WTC11 (cell line): ENCODE measurements around the gene FAHD2B. TPM values are rescaled to one million over a fixed set of nuclear protein-coding genes. Genes with fewer than 3 reads are reported as not detected.
"Not testable (repeated sequence)": the region's sequence is repeated elsewhere in the genome, so short reads cannot be mapped to it uniquely, and the experiment has no call there.

Experiments
- ATAC-seq: fragments of 200-7000 bp; cut with Tn5 transposase; 2 replicates; pipeline ENCODE4 v1.10.0; 2021; ENCODE audit warnings: mild to moderate bottlenecking, moderate library complexity
- Bru-seq: library from RNA; stranded (reverse); fragments of 400-500 nt; gene quantifications from one replicate; lab custom pipeline; 2021; lab: Mats Ljungman, UMichigan
- CTCF ChIA-PET: fragments of 300-600 bp; sonication (Branson Sonifier 250); formaldehyde crosslinking; loops from one replicate; lab custom pipeline; 2021; ENCODE audit warnings: antibody characterized with exemption; lab: Charles Lee
- POLR2A ChIA-PET: fragments of 350-600 bp; sonication (Branson Sonifier 250); formaldehyde crosslinking; loops from one replicate; lab custom pipeline; 2021; ENCODE audit warnings: antibody characterized with exemption; lab: Charles Lee
- DNase-seq: peaks from one replicate; pipeline ENCODE4 v3.0.0; 2021; ENCODE audit warnings: low spot score
- H3K27ac Mint-ChIP-seq: 2 replicates; pipeline ENCODE4 v1.8.0; 2021; ENCODE audit warnings: mixed read lengths
- H3K27me3 Mint-ChIP-seq: 2 replicates; pipeline ENCODE4 v1.8.0; 2021; ENCODE audit warnings: low read depth, mild to moderate bottlenecking, moderate library complexity, mixed read lengths
- H3K36me3 Mint-ChIP-seq: 2 replicates; pipeline ENCODE4 v1.8.0; 2021; ENCODE audit warnings: mixed read lengths
- H3K4me1 Mint-ChIP-seq: 2 replicates; pipeline ENCODE4 v1.8.0; 2022; ENCODE audit warnings: mixed read lengths
- H3K4me3 Mint-ChIP-seq: 2 replicates; pipeline ENCODE4 v1.8.0; 2021; ENCODE audit warnings: mild to moderate bottlenecking, moderate library complexity, mixed read lengths
- H3K9me3 Mint-ChIP-seq: 2 replicates; pipeline ENCODE4 v1.8.0; 2021; ENCODE audit warnings: mixed read lengths
- CTCF ChIP-seq: fragments of 200-600 bp; IDR thresholded peaks from 2 replicates; pipeline ENCODE4 v1.8.0; 2022; ENCODE audit warnings: antibody characterized with exemption
- E2F5 ChIP-seq: sonication (generic); formaldehyde crosslinking; IDR thresholded peaks from 2 replicates; pipeline ENCODE4 v1.8.1; 2022; ENCODE audit warnings: mild to moderate bottlenecking, moderate library complexity, missing genetic modification reagents
- ELF4 ChIP-seq: sonication (generic); formaldehyde crosslinking; IDR thresholded peaks from 2 replicates; pipeline ENCODE4 v1.8.1; 2022; ENCODE audit warnings: low read depth, mild to moderate bottlenecking, moderate library complexity, missing genetic modification reagents
- ESRRA ChIP-seq: sonication (generic); formaldehyde crosslinking; IDR thresholded peaks from 2 replicates; pipeline ENCODE4 v1.8.1; 2022; ENCODE audit warnings: mild to moderate bottlenecking, missing genetic modification reagents, borderline replicate concordance
- ETV6 ChIP-seq: sonication (generic); formaldehyde crosslinking; IDR thresholded peaks from 2 replicates; pipeline ENCODE4 v1.8.1; 2022; ENCODE audit warnings: mild to moderate bottlenecking, missing genetic modification reagents
- FOXP1 ChIP-seq: sonication (generic); formaldehyde crosslinking; IDR thresholded peaks from 2 replicates; pipeline ENCODE4 v1.8.0; 2022; ENCODE audit warnings: missing genetic modification reagents, mild to moderate bottlenecking, moderate library complexity, borderline replicate concordance
- JUN ChIP-seq: sonication (generic); formaldehyde crosslinking; IDR thresholded peaks from 2 replicates; pipeline ENCODE4 v1.8.0; 2023; ENCODE audit warnings: mild to moderate bottlenecking, missing genetic modification reagents
- MAX ChIP-seq: sonication (generic); formaldehyde crosslinking; IDR thresholded peaks from 2 replicates; pipeline ENCODE4 v1.8.0; 2022; ENCODE audit warnings: mild to moderate bottlenecking, missing genetic modification reagents
- MYBL2 ChIP-seq: sonication (generic); formaldehyde crosslinking; IDR thresholded peaks from 2 replicates; pipeline ENCODE4 v1.8.1; 2023; ENCODE audit warnings: mild to moderate bottlenecking, moderate library complexity, missing genetic modification reagents
- PREB ChIP-seq: sonication (generic); formaldehyde crosslinking; IDR thresholded peaks from 2 replicates; pipeline ENCODE4 v1.8.1; 2022; ENCODE audit warnings: mild to moderate bottlenecking, missing genetic modification reagents, moderate library complexity, borderline replicate concordance
- SMAD3 ChIP-seq: sonication (generic); formaldehyde crosslinking; IDR thresholded peaks from 2 replicates; pipeline ENCODE4 v1.8.0; 2022; ENCODE audit warnings: missing genetic modification reagents, mild to moderate bottlenecking, borderline replicate concordance
- SP1 ChIP-seq: sonication (generic); formaldehyde crosslinking; conservative IDR thresholded peaks from 2 replicates; pipeline ENCODE4 v1.8.1; 2022; ENCODE audit warnings: missing genetic modification reagents
- ZBTB21 ChIP-seq: sonication (generic); formaldehyde crosslinking; IDR thresholded peaks from 2 replicates; pipeline ENCODE4 v1.8.1; 2023; ENCODE audit warnings: mild to moderate bottlenecking, missing genetic modification reagents, borderline replicate concordance
- ZNF423 ChIP-seq: fragments of 250-450 bp; sonication (Bioruptor Pico); IDR thresholded peaks from 2 replicates; pipeline ENCODE4 v2.1.2; 2022; ENCODE audit warnings: mild to moderate bottlenecking, moderate library complexity
- long read RNA-seq, 3 experiments: library from RNA in 1 of 3; library from capped mRNA in 1 of 3; library from polyadenylated mRNA in 1 of 3; unstranded in 2 of 3; stranded (forward) in 1 of 3; transcript quantifications; one replicate each; pipeline ENCODE4 v2.0.0, GENCODE V29; 2021
- total RNA-seq: library from RNA; stranded (reverse); gene quantifications from 3 replicates; pipeline ENCODE4 v1.2.3, GENCODE V29; 2021

The FAHD2B gene
- total RNA-seq, result 45.2 to 49.5 TPM (median 46.4 TPM) in 3 replicates
- Bru-seq, nascent RNA, result percentile 79 among the genes with signal in this experiment
- long read RNA-seq, experiment 1, transcript FAHD2B-202 (9 exons, 1,388 nt), result major isoform, 61 of 110 reads
- long read RNA-seq, experiment 1, transcript FAHD2B-201 (8 exons, 1,305 nt), result minor isoform, 14 of 110 reads
- long read RNA-seq, experiment 1, partial matches to known transcripts, result 4 of 110 reads
- long read RNA-seq, experiment 1, other reads (novel, unspliced or antisense), result 31 of 110 reads
- long read RNA-seq, experiment 2, transcript FAHD2B-202 (9 exons, 1,388 nt), result major isoform, 21 of 64 reads
- long read RNA-seq, experiment 2, transcript FAHD2B-201 (8 exons, 1,305 nt), result minor isoform, 6 of 64 reads
- long read RNA-seq, experiment 2, partial matches to known transcripts, result 12 of 64 reads
- long read RNA-seq, experiment 2, other reads (novel, unspliced or antisense), result 25 of 64 reads
- long read RNA-seq, experiment 3, transcript FAHD2B-201 (8 exons, 1,305 nt), result minor isoform, 38 of 167 reads
- long read RNA-seq, experiment 3, transcript FAHD2B-202 (9 exons, 1,388 nt), result major isoform, 55 of 167 reads
- long read RNA-seq, experiment 3, partial matches to known transcripts, result 50 of 167 reads
- long read RNA-seq, experiment 3, other reads (novel, unspliced or antisense), result 24 of 167 reads

GRCh38 chr2:97094772-97095611 is at the start of gene FAHD2B:
Gene FAHD2B (minus strand): TSS chr2:97094882. CDS start chr2:97091706, 3,176 bp downstream.
- CTCF ChIA-PET, result interaction anchor here (0.6 to 1.1 kb wide), 2 partner anchors 226 to 614 kb away, joined by 3 read pairs; no protein-coding TSS in a partner anchor
- Mint-ChIP-seq H3K27me3 (peaks cover 26% of the 10 kb centered on the region), H3K4me3 (peak within 1 kb of the TSS; percentile 81), H3K9me3 (peaks cover 15% of the 10 kb centered on the region), H3K27ac (0 out of 2 replicates have a peak within 1 kb of the TSS, but pooled peaks have one; percentile 45)
- H3K4me1 Mint-ChIP-seq, POLR2A ChIA-PET, H3K36me3 Mint-ChIP-seq: not testable (repeated sequence)
- DNase-seq (peak; percentile 85), ATAC-seq (peak; percentile 86)

GRCh38 chr2:97144016-97144415 is 49.3 kb upstream of the FAHD2B start:
- ATAC-seq, H3K4me3 Mint-ChIP-seq, H3K9me3 Mint-ChIP-seq, H3K27me3 Mint-ChIP-seq, H3K4me1 Mint-ChIP-seq, H3K27ac Mint-ChIP-seq, CTCF ChIA-PET, POLR2A ChIA-PET, H3K36me3 Mint-ChIP-seq, DNase-seq: not testable (repeated sequence)

GRCh38 chr2:97129090-97129489 is 34.4 kb upstream of the FAHD2B start:
- H3K4me3 Mint-ChIP-seq, H3K27ac Mint-ChIP-seq, H3K4me1 Mint-ChIP-seq, CTCF ChIA-PET, H3K27me3 Mint-ChIP-seq, ATAC-seq, DNase-seq, POLR2A ChIA-PET: not testable (repeated sequence)
- H3K9me3 Mint-ChIP-seq, result peaks cover 11% of the 10 kb centered on the region; the same call in 1 of the 2 replicates
- H3K36me3 Mint-ChIP-seq, result peaks cover 18% of the 10 kb centered on the region

- Mint-ChIP-seq H3K27ac (peak overlapping the region; percentile 91; the same call in 1 of the 2 replicates), H3K4me3 (peak overlapping the region; percentile 98)
- CTCF ChIA-PET, result interaction anchor here (0.6 to 2.4 kb wide), 4 partner anchors 63 to 275 kb away, joined by 3 to 36 read pairs (median 4); partner anchors contain the start of gene ANKRD39
- DNase-seq, H3K36me3 Mint-ChIP-seq, H3K9me3 Mint-ChIP-seq, H3K27me3 Mint-ChIP-seq, H3K4me1 Mint-ChIP-seq, POLR2A ChIA-PET: not testable (repeated sequence)
- peak; percentile 55 for ATAC-seq
These were observed 19.2 kb upstream of the FAHD2B start for GRCh38 chr2:97113882-97114255.

GRCh38 chr2:97113050-97113881 is 18.6 kb upstream of the FAHD2B start, which contains the start of gene ANKRD36:
Gene ANKRD36 (plus strand): TSS chr2:97113153. CDS start chr2:97113740, 587 bp downstream.
- peak within 1 kb of the TSS; percentile 91 for H3K27ac Mint-ChIP-seq
- DNase-seq (peak; percentile 75), ATAC-seq (peak; percentile 70)
- H3K27me3 Mint-ChIP-seq, H3K4me1 Mint-ChIP-seq, H3K36me3 Mint-ChIP-seq, H3K9me3 Mint-ChIP-seq: not testable (repeated sequence)
- ChIA-PET POLR2A (interaction anchor here (1.3 kb wide), 1 partner anchor 255 kb away, joined by 6 read pairs; no protein-coding TSS in a partner anchor), CTCF (interaction anchor here (0.6 to 2.4 kb wide), 15 partner anchors 63 to 352 kb away, joined by 3 to 36 read pairs (median 5); partner anchors contain the start of genes ANKRD39, CNNM4 and FAM178B)
- peak within 1 kb of the TSS; percentile 98 for H3K4me3 Mint-ChIP-seq
- TF ChIP-seq JUN (CRISPR knock-in tag) (0 out of 2 replicates have a peak, but pooled peaks have one; percentile 28), CTCF (peak; percentile 34; the same call in 1 of the 2 replicates), ZNF423 (CRISPR knock-in tag) (peak; percentile 46; the same call in 1 of the 2 replicates), ELF4 (CRISPR knock-in tag) (0 out of 2 replicates have a peak, but pooled peaks have one; percentile 50), ETV6 (CRISPR knock-in tag) (0 out of 2 replicates have a peak, but pooled peaks have one; percentile 66), ZBTB21 (CRISPR knock-in tag) (peak; percentile 56; the same call in 1 of the 2 replicates), MYBL2 (CRISPR knock-in tag) (0 out of 2 replicates have a peak, but pooled peaks have one; percentile 36), PREB (CRISPR knock-in tag) (0 out of 2 replicates have a peak, but pooled peaks have one; percentile 69), MAX (CRISPR knock-in tag) (peak; percentile 56; the same call in 1 of the 2 replicates), E2F5 (CRISPR knock-in tag) (peak; percentile 82; the same call in 1 of the 2 replicates), ESRRA (peak; percentile 73; the same call in 1 of the 2 replicates), SMAD3 (CRISPR knock-in tag) (0 out of 2 replicates have a peak, but pooled peaks have one; percentile 33), SP1 (CRISPR knock-in tag) (0 out of 2 replicates have a peak, but pooled peaks have one; percentile 36), FOXP1 (CRISPR knock-in tag) (0 out of 2 replicates have a peak, but pooled peaks have one; percentile 34)
